Measurements from ENCODE around the gene CSH2. TPM values are rescaled to one million over a fixed set of nuclear protein-coding genes. Genes with fewer than 3 reads are reported as not detected.

The CSH2 gene
- polyA plus RNA-seq, 2 of the 4 experiments (the other 2 are of a cell fraction) = not detected

GRCh38 chr17:63823659-63824331, 49.7 kb downstream of the CSH2 start:
- Histone ChIP-seq H3K4me2 (no peak overlapping the region), H3K9me3 (no peaks in the 10 kb centered on the region), H3K4me3 (no peak overlapping the region), H3K27ac (no peak overlapping the region), H3K4me1 (peaks cover 29% of the 10 kb centered on the region)
- no peak for ATAC-seq
- 93% methylated on average over 13 of the region's 13 CpGs for WGBS (ENCODE audit: missing lambda C conversion rate)
- FAIRE-seq = no peak
- TF ChIP-seq BCL3 (IDR thresholded peaks at IDR 0.05) = no peak
- TF ChIP-seq TP53 (CRISPR knock-in tag; IDR thresholded peaks at IDR 0.05) = no peak
- no peak for TF ChIP-seq USF2 (IDR thresholded peaks at IDR 0.05)
- no peak for TF ChIP-seq POLR2A (IDR thresholded peaks at IDR 0.05; ENCODE audit: low read length)
- no peak for TF ChIP-seq SREBF2 (IDR thresholded peaks at IDR 0.05)
- POLR2A ChIA-PET = interaction anchor here (0.7 kb wide), 1 partner anchor 50 kb away, joined by 4 read pairs; the partner anchor contains the start of genes CCDC47 and DDX42
- CTCF ChIA-PET = interaction anchor here (0.9 to 4.4 kb wide), 6 partner anchors 10 to 25 kb away, joined by 3 to 29 read pairs (median 4); no protein-coding TSS in a partner anchor
- no peak for DNase-seq (ENCODE audit: low read depth in 1 of 2, low spot score in 1 of 2)

- CTCF ChIA-PET = interaction anchor here (2.1 to 4.4 kb wide), 3 partner anchors 12 to 16 kb away, joined by 8 to 29 read pairs (median 11); no protein-coding TSS in a partner anchor
- POLR2A ChIA-PET = interaction anchor here (0.5 kb wide), 1 partner anchor 53 kb away, joined by 4 read pairs; no protein-coding TSS in a partner anchor
- DNase-seq (ENCODE audit: low read depth in 1 of 2, low spot score in 1 of 2) (no peak), ATAC-seq (no peak), FAIRE-seq (no peak)
- Histone ChIP-seq H3K4me2 (no peak overlapping the region), H3K4me3 (no peak overlapping the region), H3K4me1 (peaks cover 31% of the 10 kb centered on the region), H3K9me3 (no peaks in the 10 kb centered on the region), H3K27ac (no peak overlapping the region)
- no peak for TF ChIP-seq KDM1A (IDR thresholded peaks at IDR 0.05; ENCODE audit: low read depth)
- no peak for TF ChIP-seq ZC3H11A (IDR thresholded peaks at IDR 0.05)
- no peak for TF ChIP-seq FOSL2 (IDR thresholded peaks at IDR 0.05)
- TF ChIP-seq FOSL2 (CRISPR knock-in tag; IDR thresholded peaks at IDR 0.05) = no peak
- TF ChIP-seq REST (IDR thresholded peaks at IDR 0.05) = no peak
- no peak for TF ChIP-seq BHLHE40 (IDR thresholded peaks at IDR 0.05; ENCODE audit: low read depth, low read length)
- TF ChIP-seq EP300 (IDR thresholded peaks at IDR 0.05) = no peak
- no peak for TF ChIP-seq ESRRA (IDR thresholded peaks at IDR 0.05; ENCODE audit: borderline replicate concordance, low read length)
- TF ChIP-seq RCOR1 (IDR thresholded peaks at IDR 0.05; ENCODE audit: low read depth, low read length) = no peak
- no peak for TF ChIP-seq KDM5A (IDR thresholded peaks at IDR 0.05)
- no peak for TF ChIP-seq ZSCAN20 (CRISPR knock-in tag; IDR thresholded peaks at IDR 0.05)
- TF ChIP-seq RAD21 (conservative IDR thresholded peaks at IDR 0.05 in 1 of 2, IDR thresholded peaks at IDR 0.05 in 1 of 2) = no peak
These were observed 50.9 kb downstream of the CSH2 start for GRCh38 chr17:63822537-63822936.

Small RNAs within 50 kb of the gene (small RNA-seq; reads per million reads assigned to genes)
- gene AC040958.1 (0 reads per million in 6 experiments), gene AC127029.1 (0 reads per million in 6 experiments), gene GH1 (0 reads per million in 6 experiments)

Other genes starting within 250 kb of the CSH2 start
- gene LIMD2, start 173.6 kb downstream of the CSH2 start, polyA plus RNA-seq (2011; rRNA removed) = 5.6 and 6.0 TPM in 2 replicates
- gene LIMD2, start 173.6 kb downstream of the CSH2 start, polyA plus RNA-seq (2017; fragmentation: RNase III; extraction: RNeasy Plus Mini Kit Qiagen cat#74134 plus additional on column Dnase treatment) = 9.1 to 16.1 TPM (median 14.5 TPM) in 3 replicates
- gene STRADA, start 131.9 kb downstream of the CSH2 start, polyA plus RNA-seq (2011; rRNA removed) = 33.0 and 42.7 TPM in 2 replicates
- 26.3 to 30.3 TPM (median 27.5 TPM) in 3 replicates for gene STRADA, start 131.9 kb downstream of the CSH2 start, polyA plus RNA-seq (2017; fragmentation: RNase III; extraction: RNeasy Plus Mini Kit Qiagen cat#74134 plus additional on column Dnase treatment)
- 135 and 163 TPM in 2 replicates for gene CCDC47, start 100.1 kb downstream of the CSH2 start, polyA plus RNA-seq (2011; rRNA removed)
- gene CCDC47, start 100.1 kb downstream of the CSH2 start, polyA plus RNA-seq (2017; fragmentation: RNase III; extraction: RNeasy Plus Mini Kit Qiagen cat#74134 plus additional on column Dnase treatment) = 136 to 141 TPM (median 139 TPM) in 3 replicates
- gene DDX42, start 99.5 kb downstream of the CSH2 start, polyA plus RNA-seq (2011; rRNA removed) = 249 and 262 TPM in 2 replicates
- gene DDX42, start 99.5 kb downstream of the CSH2 start, polyA plus RNA-seq (2017; fragmentation: RNase III; extraction: RNeasy Plus Mini Kit Qiagen cat#74134 plus additional on column Dnase treatment) = 124 to 137 TPM (median 126 TPM) in 3 replicates
- gene PSMC5, start 46.2 kb downstream of the CSH2 start, polyA plus RNA-seq (2011; rRNA removed) = 222 and 303 TPM in 2 replicates
- gene PSMC5, start 46.2 kb downstream of the CSH2 start, polyA plus RNA-seq (2017; fragmentation: RNase III; extraction: RNeasy Plus Mini Kit Qiagen cat#74134 plus additional on column Dnase treatment) = 399 to 406 TPM (median 399 TPM) in 3 replicates
- 62.6 and 74.5 TPM in 2 replicates for gene FTSJ3, start 46.0 kb downstream of the CSH2 start, polyA plus RNA-seq (2011; rRNA removed)
- 95.7 to 104 TPM (median 98.6 TPM) in 3 replicates for gene FTSJ3, start 46.0 kb downstream of the CSH2 start, polyA plus RNA-seq (2017; fragmentation: RNase III; extraction: RNeasy Plus Mini Kit Qiagen cat#74134 plus additional on column Dnase treatment)
- gene SMARCD2, start 31.0 kb downstream of the CSH2 start, polyA plus RNA-seq (2011; rRNA removed) = 52.7 and 61.9 TPM in 2 replicates
- gene SMARCD2, start 31.0 kb downstream of the CSH2 start, polyA plus RNA-seq (2017; fragmentation: RNase III; extraction: RNeasy Plus Mini Kit Qiagen cat#74134 plus additional on column Dnase treatment) = 37.5 to 40.4 TPM (median 39.8 TPM) in 3 replicates
- gene GH2, start 8.3 kb upstream of the CSH2 start, polyA plus RNA-seq (2011; rRNA removed) = not detected in 2 replicates
- not detected in 3 replicates for gene GH2, start 8.3 kb upstream of the CSH2 start, polyA plus RNA-seq (2017; fragmentation: RNase III; extraction: RNeasy Plus Mini Kit Qiagen cat#74134 plus additional on column Dnase treatment)
- not detected in 2 replicates for gene CSH1, start 22.9 kb upstream of the CSH2 start, polyA plus RNA-seq (2011; rRNA removed)
- not detected in 3 replicates for gene CSH1, start 22.9 kb upstream of the CSH2 start, polyA plus RNA-seq (2017; fragmentation: RNase III; extraction: RNeasy Plus Mini Kit Qiagen cat#74134 plus additional on column Dnase treatment)
- gene CSHL1, start 37.6 kb upstream of the CSH2 start, polyA plus RNA-seq (2011; rRNA removed) = not detected in 2 replicates
- not detected in 3 replicates for gene CSHL1, start 37.6 kb upstream of the CSH2 start, polyA plus RNA-seq (2017; fragmentation: RNase III; extraction: RNeasy Plus Mini Kit Qiagen cat#74134 plus additional on column Dnase treatment)
- not detected in 2 replicates for gene GH1, start 45.2 kb upstream of the CSH2 start, polyA plus RNA-seq (2011; rRNA removed)
- gene GH1, start 45.2 kb upstream of the CSH2 start, polyA plus RNA-seq (2017; fragmentation: RNase III; extraction: RNeasy Plus Mini Kit Qiagen cat#74134 plus additional on column Dnase treatment) = not detected in 3 replicates
- gene CD79B, start 58.7 kb upstream of the CSH2 start, polyA plus RNA-seq (2011; rRNA removed) = 0.14 and 0.19 TPM in 2 replicates
- not detected in 3 replicates for gene CD79B, start 58.7 kb upstream of the CSH2 start, polyA plus RNA-seq (2017; fragmentation: RNase III; extraction: RNeasy Plus Mini Kit Qiagen cat#74134 plus additional on column Dnase treatment)
- 0.06 and 0.17 TPM in 2 replicates for gene SCN4A, start 99.2 kb upstream of the CSH2 start, polyA plus RNA-seq (2011; rRNA removed)
- gene SCN4A, start 99.2 kb upstream of the CSH2 start, polyA plus RNA-seq (2017; fragmentation: RNase III; extraction: RNeasy Plus Mini Kit Qiagen cat#74134 plus additional on column Dnase treatment) = 0.03 to 0.08 TPM (median 0.03 TPM) in 3 replicates
- 0.22 and 0.44 TPM in 2 replicates for gene PRR29, start 124.7 kb upstream of the CSH2 start, polyA plus RNA-seq (2011; rRNA removed)
- gene PRR29, start 124.7 kb upstream of the CSH2 start, polyA plus RNA-seq (2017; fragmentation: RNase III; extraction: RNeasy Plus Mini Kit Qiagen cat#74134 plus additional on column Dnase treatment) = 0.67 to 1.2 TPM (median 0.68 TPM) in 3 replicates
- not detected in 2 replicates for gene ICAM2, start 147.0 kb upstream of the CSH2 start, polyA plus RNA-seq (2011; rRNA removed)
- gene ICAM2, start 147.0 kb upstream of the CSH2 start, polyA plus RNA-seq (2017; fragmentation: RNase III; extraction: RNeasy Plus Mini Kit Qiagen cat#74134 plus additional on column Dnase treatment) = not detected in 3 replicates